ENCODE results near the gene TMEM145.
"Not testable (repeated sequence)": the region's sequence is repeated elsewhere in the genome, so short reads cannot be mapped to it uniquely, and the experiment has no call there.

TMEM145 gene

GRCh38 chr19:42313096-42313839 is at the start of gene TMEM145:
TSS of gene TMEM145 (plus strand) at chr19:42313309. CDS start at chr19:42313377, 68 bp downstream.
- Histone ChIP-seq H3K27ac (ENCODE audit: low read depth, low read length) (no peak within 1 kb of the TSS), H3K9ac (ENCODE audit: low read length) (no peak within 1 kb of the TSS), H3K36me3 (ENCODE audit: control insufficient read depth, insufficient read depth, low read length) (no peaks in the 10 kb centered on the region), H3K4me3 (ENCODE audit: low read length) (peak within 1 kb of the TSS; percentile 25), H3K4me1 (ENCODE audit: control insufficient read depth, insufficient read depth, low read length) (no peaks in the 10 kb centered on the region), H3K27me3 (ENCODE audit: control insufficient read depth, insufficient read depth, low read length) (peaks cover 13% of the 10 kb centered on the region)

- peaks cover 21% of the 10 kb centered on the region for H3K4me1 ChIP-seq (ENCODE audit: control insufficient read depth, insufficient read depth, low read length)
- not testable (repeated sequence) for H3K36me3 ChIP-seq (ENCODE audit: control insufficient read depth, insufficient read depth, low read length); H3K4me3 ChIP-seq (ENCODE audit: low read length); H3K27ac ChIP-seq (ENCODE audit: low read depth, low read length); H3K9ac ChIP-seq (ENCODE audit: low read length); H3K27me3 ChIP-seq (ENCODE audit: control insufficient read depth, insufficient read depth, low read length)
These were observed 47.0 kb upstream of the TMEM145 start for GRCh38 chr19:42266105-42266504.

- not testable (repeated sequence) for H3K36me3 ChIP-seq (ENCODE audit: control insufficient read depth, insufficient read depth, low read length); H3K9ac ChIP-seq (ENCODE audit: low read length); H3K27ac ChIP-seq (ENCODE audit: low read depth, low read length); H3K27me3 ChIP-seq (ENCODE audit: control insufficient read depth, insufficient read depth, low read length)
- H3K4me3 ChIP-seq (ENCODE audit: low read length), result peak overlapping the region; percentile 70
- H3K4me1 ChIP-seq (ENCODE audit: control insufficient read depth, insufficient read depth, low read length), result peaks cover 24% of the 10 kb centered on the region
These were observed 46.0 kb upstream of the TMEM145 start for GRCh38 chr19:42266928-42267603.

- H3K27me3 ChIP-seq (ENCODE audit: control insufficient read depth, insufficient read depth, low read length), result no peaks in the 10 kb centered on the region
- peaks cover 24% of the 10 kb centered on the region for H3K4me1 ChIP-seq (ENCODE audit: control insufficient read depth, insufficient read depth, low read length)
These were observed 45.4 kb upstream of the TMEM145 start for GRCh38 chr19:42267644-42268141.

GRCh38 chr19:42268142-42268703 is 44.9 kb upstream of the TMEM145 start:
- Histone ChIP-seq H3K9ac (ENCODE audit: low read length) (peak overlapping the region; percentile 76), H3K4me3 (ENCODE audit: low read length) (peak overlapping the region; percentile 85), H3K36me3 (ENCODE audit: control insufficient read depth, insufficient read depth, low read length) (peaks cover 2% of the 10 kb centered on the region), H3K27ac (ENCODE audit: low read depth, low read length) (peak overlapping the region; percentile 100), H3K4me1 (ENCODE audit: control insufficient read depth, insufficient read depth, low read length) (peaks cover 24% of the 10 kb centered on the region), H3K27me3 (ENCODE audit: control insufficient read depth, insufficient read depth, low read length) (no peaks in the 10 kb centered on the region)

More at GRCh38 chr19:42267644-42268141, 45.4 kb upstream of the TMEM145 start:
- Histone ChIP-seq H3K36me3 (ENCODE audit: control insufficient read depth, insufficient read depth, low read length) (no peaks in the 10 kb centered on the region), H3K4me3 (ENCODE audit: low read length) (peak overlapping the region; percentile 70), H3K9ac (ENCODE audit: low read length) (peak overlapping the region; percentile 66), H3K27ac (ENCODE audit: low read depth, low read length) (peak overlapping the region; percentile 91)

- peak within 1 kb of the TSS; percentile 100 for H3K27ac ChIP-seq (ENCODE audit: low read depth, low read length)
- peaks cover 24% of the 10 kb centered on the region for H3K4me1 ChIP-seq (ENCODE audit: control insufficient read depth, insufficient read depth, low read length)
- peaks cover 8% of the 10 kb centered on the region for H3K36me3 ChIP-seq (ENCODE audit: control insufficient read depth, insufficient read depth, low read length)
- peak within 1 kb of the TSS; percentile 85 for H3K4me3 ChIP-seq (ENCODE audit: low read length)
- H3K27me3 ChIP-seq (ENCODE audit: control insufficient read depth, insufficient read depth, low read length), result no peaks in the 10 kb centered on the region
- H3K9ac ChIP-seq (ENCODE audit: low read length), result peak within 1 kb of the TSS; percentile 93
These were observed 44.2 kb upstream of the TMEM145 start, which contains the start of gene CIC for GRCh38 chr19:42268704-42269477. TSS of gene CIC (plus strand) at chr19:42269252. CDS start at chr19:42271784, 2,532 bp downstream.

GRCh38 chr19:42269478-42270345 is 43.4 kb upstream of the TMEM145 start:
- Histone ChIP-seq H3K9ac (ENCODE audit: low read length) (peak overlapping the region; percentile 93), H3K4me3 (ENCODE audit: low read length) (peak overlapping the region; percentile 76), H3K27me3 (ENCODE audit: control insufficient read depth, insufficient read depth, low read length) (no peaks in the 10 kb centered on the region), H3K4me1 (ENCODE audit: control insufficient read depth, insufficient read depth, low read length) (peaks cover 24% of the 10 kb centered on the region), H3K27ac (ENCODE audit: low read depth, low read length) (peak overlapping the region; percentile 93), H3K36me3 (ENCODE audit: control insufficient read depth, insufficient read depth, low read length) (peaks cover 13% of the 10 kb centered on the region)

- H3K9ac ChIP-seq (ENCODE audit: low read length), result peak overlapping the region; percentile 93
- peak overlapping the region; percentile 76 for H3K4me3 ChIP-seq (ENCODE audit: low read length)
- H3K36me3 ChIP-seq (ENCODE audit: control insufficient read depth, insufficient read depth, low read length), result peaks cover 13% of the 10 kb centered on the region
- H3K27ac ChIP-seq (ENCODE audit: low read depth, low read length), result peak overlapping the region; percentile 93
- H3K27me3 ChIP-seq (ENCODE audit: control insufficient read depth, insufficient read depth, low read length), result no peaks in the 10 kb centered on the region
- H3K4me1 ChIP-seq (ENCODE audit: control insufficient read depth, insufficient read depth, low read length), result peaks cover 27% of the 10 kb centered on the region
These were observed 42.6 kb upstream of the TMEM145 start for GRCh38 chr19:42270346-42271044.

GRCh38 chr19:42271045-42271419 is 42.1 kb upstream of the TMEM145 start:
- no peaks in the 10 kb centered on the region for H3K27me3 ChIP-seq (ENCODE audit: control insufficient read depth, insufficient read depth, low read length)
- H3K27ac ChIP-seq (ENCODE audit: low read depth, low read length), result peak overlapping the region; percentile 93
- no peak overlapping the region for H3K9ac ChIP-seq (ENCODE audit: low read length)
- H3K36me3 ChIP-seq (ENCODE audit: control insufficient read depth, insufficient read depth, low read length), result peaks cover 13% of the 10 kb centered on the region
- H3K4me3 ChIP-seq (ENCODE audit: low read length), result peak overlapping the region; percentile 76
- peaks cover 27% of the 10 kb centered on the region for H3K4me1 ChIP-seq (ENCODE audit: control insufficient read depth, insufficient read depth, low read length)

GRCh38 chr19:42271861-42272534 is 41.1 kb upstream of the TMEM145 start:
- no peak overlapping the region for H3K27ac ChIP-seq (ENCODE audit: low read depth, low read length)
- H3K4me1 ChIP-seq (ENCODE audit: control insufficient read depth, insufficient read depth, low read length), result peaks cover 27% of the 10 kb centered on the region
- peaks cover 13% of the 10 kb centered on the region for H3K36me3 ChIP-seq (ENCODE audit: control insufficient read depth, insufficient read depth, low read length)
- H3K9ac ChIP-seq (ENCODE audit: low read length), result no peak overlapping the region
- no peak overlapping the region for H3K4me3 ChIP-seq (ENCODE audit: low read length)
- no peaks in the 10 kb centered on the region for H3K27me3 ChIP-seq (ENCODE audit: control insufficient read depth, insufficient read depth, low read length)
